ENCODE results near the gene NRDC.

DNA sequence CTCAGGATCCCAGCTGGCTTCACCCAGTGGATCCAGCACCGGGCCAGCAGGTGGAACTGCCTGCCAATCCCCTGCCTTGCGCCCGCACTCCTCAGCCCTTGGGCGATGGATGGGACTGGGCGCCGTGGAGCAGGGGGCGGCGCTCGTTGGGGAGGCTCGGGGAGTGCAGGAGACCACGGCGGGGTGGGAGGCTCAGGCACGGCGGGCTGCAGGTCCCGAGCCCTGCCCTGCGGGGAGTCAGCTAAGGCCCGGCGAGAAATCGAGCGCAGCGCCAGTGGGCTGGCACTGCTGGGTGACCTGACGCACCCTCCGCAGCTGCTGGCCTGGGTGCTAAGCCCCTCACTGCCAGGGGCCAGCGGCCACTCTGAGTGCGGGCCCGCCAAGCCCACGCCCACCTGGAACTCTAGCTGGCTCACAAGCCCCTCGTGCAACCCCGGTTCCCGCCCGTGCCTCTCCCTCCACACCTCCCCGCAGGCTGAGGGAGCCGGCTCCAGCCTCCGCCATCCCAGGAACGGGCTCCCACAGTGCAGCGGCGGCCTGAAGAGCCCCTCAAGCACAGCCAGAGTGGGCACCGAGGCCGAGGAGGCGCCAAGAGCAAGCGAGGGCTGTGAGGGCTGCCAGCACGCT lies 31.1 kb downstream of the NRDC start:
- TF ChIP-seq EZH2 (IDR thresholded peaks at IDR 0.05) (no peak), POLR2AphosphoS5 (IDR thresholded peaks at IDR 0.05; ENCODE audit: borderline replicate concordance, low read depth, low read length) (no peak), FOXP2 (optimal IDR thresholded peaks at IDR 0.05; ENCODE audit: control extremely low read depth, extremely low read length, insufficient read depth) (no peak)

All from SK-N-MC (cell line).